ENCODE data around the gene ASPA.

Gene ASPA

GRCh38 chr17:3532859-3533142 lies 57.0 kb downstream of the ASPA start:
- DNase-seq (ENCODE audit: low spot score) (no peak), FAIRE-seq (no peak)

GRCh38 chr17:3533752-3534151 lies 58.0 kb downstream of the ASPA start:
- FAIRE-seq, result no peak

GRCh38 chr17:3534881-3535252 lies 59.1 kb downstream of the ASPA start:
- no peak for DNase-seq (ENCODE audit: low spot score)

More at GRCh38 chr17:3533752-3534151, 58.0 kb downstream of the ASPA start:
- no peak for DNase-seq (ENCODE audit: low spot score)

GRCh38 chr17:3535253-3535995 lies 59.6 kb downstream of the ASPA start:
- FAIRE-seq (no peak), DNase-seq (ENCODE audit: low spot score) (no peak)

More at GRCh38 chr17:3534881-3535252, 59.1 kb downstream of the ASPA start:
- no peak for FAIRE-seq

- FAIRE-seq (no peak), DNase-seq (ENCODE audit: low spot score) (no peak)
Measured at GRCh38 chr17:3536716-3537115, 60.9 kb downstream of the ASPA start.

- DNase-seq (ENCODE audit: low spot score) (no peak), FAIRE-seq (no peak)
Measured at GRCh38 chr17:3539881-3540540, 64.2 kb downstream of the ASPA start.

- FAIRE-seq (no peak), DNase-seq (ENCODE audit: low spot score) (no peak)
Measured at GRCh38 chr17:3542410-3543088, 66.8 kb downstream of the ASPA start.

- FAIRE-seq (no peak), DNase-seq (ENCODE audit: low spot score) (no peak)
Measured at GRCh38 chr17:3543453-3543852, 67.7 kb downstream of the ASPA start.

- DNase-seq (ENCODE audit: low spot score) (no peak), FAIRE-seq (no peak)
Measured at GRCh38 chr17:3544365-3544764, 68.6 kb downstream of the ASPA start.

- no peak for DNase-seq (ENCODE audit: low spot score)
- FAIRE-seq, result no peak
Measured at GRCh38 chr17:3545151-3545550, 69.4 kb downstream of the ASPA start.

GRCh38 chr17:3546521-3546920 lies 70.7 kb downstream of the ASPA start:
- DNase-seq (ENCODE audit: low spot score) (no peak), FAIRE-seq (no peak)

GRCh38 chr17:3546997-3547396 lies 71.2 kb downstream of the ASPA start:
- no peak for DNase-seq (ENCODE audit: low spot score)
- no peak for FAIRE-seq

- FAIRE-seq (no peak), DNase-seq (ENCODE audit: low spot score) (no peak)
Measured at GRCh38 chr17:3547628-3548027, 71.8 kb downstream of the ASPA start.

GRCh38 chr17:3549610-3550162 lies 73.9 kb downstream of the ASPA start:
- FAIRE-seq (no peak), DNase-seq (ENCODE audit: low spot score) (no peak)

GRCh38 chr17:3551189-3551588 lies 75.4 kb downstream of the ASPA start:
- DNase-seq (ENCODE audit: low spot score), result no peak
- FAIRE-seq, result no peak

- no peak for DNase-seq (ENCODE audit: low spot score)
- no peak for FAIRE-seq
Measured at GRCh38 chr17:3552916-3553315, 77.1 kb downstream of the ASPA start.

Data from RCC 7860 (cell line).